NCI-H1417 treated with DMSO at 0.1 percent for 48 hours (cell line): ENCODE results near the gene COPZ2.
"Not testable (repeated sequence)": the region's sequence is repeated elsewhere in the genome, so short reads cannot be mapped to it uniquely, and the experiment has no call there.

Experiments
- DNase-seq: peaks from one replicate; lab custom pipeline; 2025; lab: John Stamatoyannopoulos, UW

COPZ2 gene

DNA sequence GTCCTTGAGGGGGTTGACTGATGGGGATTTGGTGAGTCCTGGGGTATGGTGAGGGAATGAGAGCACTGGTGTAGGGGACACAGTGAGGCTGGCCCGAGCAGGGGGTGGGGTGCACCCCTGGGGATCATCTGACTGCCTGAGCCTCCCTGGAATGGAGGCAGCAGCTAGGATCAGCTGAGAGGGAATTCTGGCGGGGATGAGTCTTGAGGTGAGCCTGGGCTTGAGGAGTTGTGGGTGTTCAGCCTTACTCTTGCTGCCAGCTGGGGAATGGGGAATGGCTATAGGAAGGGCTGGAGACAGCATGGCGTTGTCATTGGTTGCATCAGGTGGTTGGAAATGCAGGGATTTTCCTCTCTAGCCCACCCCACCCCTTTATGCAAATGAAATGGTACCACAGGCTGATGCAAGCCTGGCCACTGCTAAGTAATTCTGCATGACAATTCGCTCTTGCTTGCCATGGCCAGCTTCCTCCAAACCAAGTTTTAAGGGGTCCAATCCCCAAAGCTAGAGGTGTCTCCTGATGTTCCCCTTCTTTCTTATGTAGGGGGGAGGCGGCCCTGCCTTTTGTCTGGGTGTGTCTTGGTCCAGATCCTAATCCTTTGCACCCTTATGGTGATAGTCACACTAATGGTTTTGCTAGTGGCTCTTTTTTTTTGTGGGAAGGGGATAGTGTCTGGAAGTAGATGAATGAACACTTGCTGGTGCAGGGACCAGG is 18.1 kb upstream of the COPZ2 start:
- DNase-seq, result no peak

GRCh38 chr17:48054238-48055185 is 16.9 kb upstream of the COPZ2 start:
- DNase-seq, result peak; percentile 82

DNA sequence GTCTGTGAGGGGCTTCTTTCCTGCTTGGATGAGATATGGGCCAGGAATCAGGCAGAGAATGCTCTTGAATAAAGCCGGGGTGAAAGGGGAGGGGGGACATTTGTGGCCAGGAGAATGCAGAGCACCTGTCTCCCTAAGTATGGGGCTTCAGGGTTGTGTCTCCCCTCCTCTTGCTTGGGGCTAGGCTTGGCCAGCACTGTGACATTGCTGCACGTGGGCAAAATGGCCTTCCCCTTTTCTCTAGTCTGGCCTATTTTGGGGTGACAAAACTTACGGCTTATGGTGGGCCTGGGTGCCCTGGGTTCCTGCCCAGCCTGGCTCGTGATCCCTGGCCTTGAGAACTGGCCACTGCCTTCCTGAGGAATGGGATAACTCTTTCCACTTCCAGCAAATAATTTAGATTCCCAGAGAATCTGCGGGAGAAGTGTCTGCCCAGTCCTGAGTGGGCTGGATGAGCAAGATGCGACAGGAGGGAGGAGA is 16.2 kb upstream of the COPZ2 start:
- DNase-seq, result no peak

DNA sequence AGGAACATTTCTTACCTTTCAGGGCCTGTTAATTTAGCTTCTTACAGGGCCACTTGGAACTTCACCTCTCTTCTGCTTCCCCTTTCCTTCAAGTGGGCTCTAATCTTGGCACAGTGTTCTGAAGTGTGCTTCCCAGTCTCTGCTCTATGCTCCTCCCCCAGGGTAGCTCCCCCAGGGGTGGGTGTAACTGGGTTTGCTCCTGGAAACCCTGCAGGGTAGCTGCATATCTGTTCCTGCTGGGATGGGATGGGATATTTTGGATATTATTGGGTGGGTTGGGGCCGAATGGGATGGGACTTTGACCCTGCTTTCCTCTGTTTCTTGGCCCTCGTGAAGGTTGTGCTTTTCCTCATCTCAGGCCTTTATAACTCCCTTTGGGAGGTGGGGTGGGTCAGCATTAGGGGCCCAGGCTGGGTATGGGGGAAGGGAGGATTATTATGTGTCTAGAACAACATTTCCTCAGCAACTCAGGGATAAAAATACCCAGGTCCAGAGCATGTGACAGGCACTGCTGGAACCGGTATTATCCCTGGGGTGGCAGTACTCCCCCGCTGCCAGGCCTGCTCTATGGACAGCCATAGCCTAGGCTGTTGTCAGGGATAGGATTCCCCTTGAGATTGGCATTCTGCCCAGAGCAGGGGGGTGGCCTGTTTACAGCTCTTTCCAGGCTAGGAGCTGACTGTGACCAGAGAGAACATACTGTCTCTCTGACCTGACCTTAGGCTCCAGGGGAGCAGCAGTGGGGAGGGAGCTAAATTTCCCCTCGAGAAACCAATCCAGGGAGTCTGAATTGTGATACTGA is 15.6 kb upstream of the COPZ2 start:
- no peak for DNase-seq

DNA sequence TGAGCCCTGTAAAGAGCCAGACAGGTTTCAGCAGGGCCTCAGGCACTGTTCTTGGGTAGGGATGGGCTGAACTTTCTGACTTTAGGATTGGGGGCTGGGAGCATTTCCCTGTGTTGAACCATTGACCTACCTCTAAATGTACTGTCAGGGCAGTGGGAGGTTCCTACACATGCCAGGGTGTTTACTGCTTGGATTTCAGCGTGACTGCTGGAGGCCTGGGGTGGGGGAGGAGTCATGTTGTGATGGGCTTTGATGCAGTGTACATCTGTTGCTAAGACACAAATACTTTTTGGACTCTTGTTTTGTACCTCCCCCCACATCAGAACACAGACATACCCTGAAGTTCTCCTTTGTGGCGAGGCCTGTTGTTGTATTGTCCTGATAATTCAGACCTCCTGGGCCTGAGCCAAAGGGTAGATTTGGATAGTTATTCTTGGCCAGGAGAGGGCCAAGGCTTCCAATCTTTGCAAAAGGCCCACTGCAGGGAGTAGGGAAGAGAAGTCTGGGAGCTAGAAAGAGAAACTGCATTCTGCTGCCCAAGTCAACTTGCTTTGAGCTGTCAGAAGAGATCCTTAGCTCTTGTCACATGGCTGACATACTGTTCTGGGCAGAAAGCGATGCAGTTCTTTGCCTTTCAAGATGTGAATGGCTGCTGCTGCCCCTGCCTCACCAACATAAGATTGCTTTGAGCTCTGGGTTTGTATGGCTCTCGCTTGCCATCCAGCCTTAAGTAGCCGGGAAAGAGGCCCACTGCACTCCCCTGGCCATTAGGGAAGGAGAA is 14.3 kb upstream of the COPZ2 start:
- no peak for DNase-seq

DNA sequence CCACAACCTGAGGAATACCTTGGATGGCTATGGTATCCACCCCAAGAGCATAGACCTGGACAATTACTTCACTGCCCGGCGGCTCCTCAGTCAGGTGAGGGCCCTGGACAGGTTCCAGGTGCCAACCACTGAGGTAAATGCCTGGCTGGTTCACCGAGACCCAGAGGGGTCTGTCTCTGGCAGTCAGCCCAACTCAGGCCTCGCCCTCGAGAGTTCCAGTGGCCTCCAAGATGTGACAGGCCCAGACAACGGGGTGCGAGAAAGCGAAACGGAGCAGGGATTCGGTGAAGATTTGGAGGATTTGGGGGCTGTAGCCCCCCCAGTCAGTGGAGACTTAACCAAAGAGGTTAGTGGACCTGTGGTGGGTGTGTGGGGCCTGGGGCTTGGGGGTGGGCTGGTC is 13.7 kb upstream of the COPZ2 start:
- no peak for DNase-seq

GRCh38 chr17:48048384-48049126 is 11.0 kb upstream of the COPZ2 start:
- DNase-seq, result no peak

- DNase-seq, result peak; percentile 97
Measured at GRCh38 chr17:48047741-48048383, 10.3 kb upstream of the COPZ2 start, which contains the start of gene NFE2L1. NFE2L1 (plus strand) TSS chr17:48048359; CDS start chr17:48051119, 2,760 bp downstream.

- DNase-seq, result no peak
Measured at GRCh38 chr17:48047113-48047740, 9.6 kb upstream of the COPZ2 start.

DNA sequence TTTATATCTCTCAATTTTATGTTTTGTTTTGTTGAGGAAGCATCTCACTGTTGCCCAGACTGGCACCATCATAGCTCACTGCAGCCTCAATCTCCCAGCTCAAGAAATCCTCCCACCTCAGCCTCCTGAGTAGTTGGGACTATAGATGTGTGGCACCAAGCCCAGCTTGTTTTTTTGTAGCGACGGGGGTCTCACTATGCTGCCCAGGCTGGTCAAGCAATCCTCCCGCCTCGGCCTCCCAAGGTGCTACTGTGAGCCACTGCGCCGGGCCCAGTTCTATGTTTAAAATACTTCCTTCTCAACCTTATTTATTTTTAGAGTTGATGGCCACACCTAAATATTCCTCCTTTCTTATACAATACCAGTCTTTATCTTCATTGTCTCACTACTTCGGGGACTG is 8.7 kb upstream of the COPZ2 start:
- DNase-seq, result no peak

DNA sequence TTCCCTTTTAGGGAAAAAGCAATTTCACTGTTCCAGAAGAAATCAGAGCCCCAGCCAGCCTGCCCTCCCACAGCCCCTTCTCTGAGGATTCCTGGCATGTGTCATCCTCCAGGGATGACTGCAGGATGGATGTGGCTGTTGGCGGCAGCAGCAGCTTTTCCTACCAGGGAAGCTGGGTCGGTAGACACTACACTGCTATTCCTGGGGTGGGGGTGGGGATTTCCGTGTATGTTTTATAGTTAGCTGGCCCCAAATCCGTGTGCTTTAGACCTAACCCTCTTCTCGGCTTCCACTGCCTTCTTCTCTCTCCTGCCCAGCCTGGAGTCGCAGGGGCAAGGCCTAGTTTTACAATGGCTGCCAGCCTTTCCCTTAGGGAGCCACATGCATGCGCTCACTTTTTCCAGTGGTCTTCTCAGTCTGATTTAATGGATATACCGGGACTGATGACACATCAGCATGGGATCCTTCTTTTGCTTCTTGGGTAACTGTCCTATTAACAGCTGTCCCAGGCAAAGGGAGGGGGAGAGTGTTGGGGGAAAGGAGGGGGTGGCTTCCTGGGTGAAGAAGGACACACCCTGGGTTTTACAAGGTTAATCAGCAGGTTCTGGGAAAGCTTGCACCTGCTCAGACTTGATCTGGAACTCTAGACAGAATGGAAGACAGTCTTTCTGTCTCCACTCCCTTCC is 7.9 kb upstream of the COPZ2 start:
- DNase-seq, result no peak

DNA sequence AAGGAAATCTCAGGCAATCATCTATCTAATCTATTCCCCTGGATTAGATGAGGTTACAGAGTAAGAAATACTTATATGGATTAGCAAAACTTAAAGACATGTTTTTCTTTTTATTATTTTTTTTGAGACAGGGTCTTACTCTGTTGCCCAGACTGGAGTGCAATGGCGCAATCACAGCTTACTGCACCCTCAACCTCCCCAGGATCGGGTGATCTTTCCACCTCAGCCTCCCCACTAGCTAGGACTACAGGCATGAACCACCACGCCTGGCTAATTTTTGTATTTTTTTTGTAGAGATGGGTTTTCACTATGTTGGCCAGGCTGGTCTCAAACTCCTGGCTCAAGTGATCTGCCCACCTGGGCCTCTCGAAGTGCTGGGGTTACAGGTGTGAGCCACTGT is 7.3 kb upstream of the COPZ2 start:
- no peak for DNase-seq

GRCh38 chr17:48043176-48043575 is 5.6 kb upstream of the COPZ2 start:
- DNase-seq, result no peak

DNA sequence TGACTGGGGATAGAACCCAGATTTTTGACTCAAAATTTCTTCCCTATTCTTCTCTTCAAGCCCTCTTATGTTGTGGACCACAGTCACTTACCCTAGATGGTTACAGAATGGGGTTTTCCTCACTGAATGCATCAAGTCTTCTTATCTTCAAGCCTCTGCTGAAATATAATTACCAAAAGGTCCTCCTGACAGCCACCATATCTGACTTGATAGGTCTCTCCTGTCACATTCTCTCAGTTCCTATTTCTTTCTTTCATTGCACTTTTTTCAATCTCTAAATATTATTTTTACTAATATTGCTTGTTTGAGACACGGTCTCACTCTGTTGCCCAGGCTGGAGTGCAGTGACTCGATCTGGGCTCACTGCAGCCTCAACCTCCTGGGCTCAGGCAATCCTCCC is 1.1 kb upstream of the COPZ2 start:
- DNase-seq, result no peak

GRCh38 chr17:48037838-48038323 is 284 bp upstream of the COPZ2 start:
- no peak for DNase-seq

GRCh38 chr17:48036693-48037035 is 933 bp downstream of the COPZ2 start:
- no peak for DNase-seq

GRCh38 chr17:48034734-48035133 is 2.9 kb downstream of the COPZ2 start:
- DNase-seq, result not testable (repeated sequence)

DNA sequence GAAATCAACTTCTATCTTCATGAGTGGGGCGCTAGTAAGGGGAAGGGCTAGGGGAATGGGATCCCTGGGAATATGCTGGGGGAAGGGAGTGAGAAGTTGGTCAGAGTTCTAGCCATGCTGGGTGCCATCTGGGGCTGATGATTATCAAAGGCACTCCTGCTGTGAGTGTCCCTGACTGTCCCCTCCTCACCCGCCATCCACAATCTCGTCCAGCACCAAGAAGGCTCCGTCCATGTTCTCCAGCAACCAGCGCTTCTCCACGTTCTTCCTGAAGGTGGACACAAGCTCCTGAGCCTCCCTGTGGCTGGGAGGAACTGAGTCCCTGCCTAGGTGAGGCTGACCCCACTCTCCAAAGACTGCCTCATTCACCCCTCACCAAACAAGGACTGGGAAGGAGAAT is 5.6 kb downstream of the COPZ2 start:
- DNase-seq, result no peak

- no peak for DNase-seq
Measured at GRCh38 chr17:48030531-48030930, 7.1 kb downstream of the COPZ2 start.
